ENCODE data around the gene OSR1.

- TF ChIP-seq CTCF (IDR thresholded peaks at IDR 0.05) (no peak), POLR2A (IDR thresholded peaks at IDR 0.05) (no peak)
These were observed 21.6 kb downstream of the OSR1 start for GRCh38 chr2:19336781-19337180.

All from right lobe of liver (tissue), 4 donors.